ENCODE measurements around the gene GID8. TPM values are rescaled to one million over a fixed set of nuclear protein-coding genes. Genes with fewer than 3 reads are reported as not detected.

GID8 gene
- total and polyA plus RNA-seq, 7 donors: 17.4 to 36.5 (median 25.9) TPM

GRCh38 chr20:62910777-62911497, 27.0 kb upstream of the GID8 start:
- Histone ChIP-seq H3K27me3 (no peaks in the 10 kb centered on the region), H3K9me3 (no peaks in the 10 kb centered on the region), H3K27ac (no peak overlapping the region), H3K36me3 (peaks cover 33 to 75% (median 62%) of the 10 kb centered on the region in 4 donors), H3K4me1 (peaks cover 0 to 34% (median 30%) of the 10 kb centered on the region in 4 donors), H3K4me3 (no peak overlapping the region)
- TF ChIP-seq POLR2AphosphoS5 (IDR thresholded peaks at IDR 0.05) (no peak), POLR2A (IDR thresholded peaks at IDR 0.05) (no peak), EP300 (IDR thresholded peaks at IDR 0.05) (no peak), CTCF (IDR thresholded peaks at IDR 0.05) (no peak)
- intact Hi-C loops (cut with DNase I): no loop called here
- DNase-seq: no peak
- 96% methylated on average over 45 of the region's 45 CpGs for WGBS, 2 donors

GRCh38 chr20:62911701-62912280, 26.2 kb upstream of the GID8 start:
- no peak for DNase-seq
- intact Hi-C loops (cut with DNase I): no loop called here
- peaks cover 24 to 67% (median 55%) of the 10 kb centered on the region in 4 donors for H3K36me3 ChIP-seq
- H3K27ac ChIP-seq: no peak overlapping the region
- H3K4me1 ChIP-seq: peaks cover 0 to 43% (median 38%) of the 10 kb centered on the region in 4 donors
- H3K27me3 ChIP-seq: no peaks in the 10 kb centered on the region
- H3K9me3 ChIP-seq: no peaks in the 10 kb centered on the region
- 86 to 89% methylated on average over 10 of the region's 10 CpGs for WGBS, 2 donors
- TF ChIP-seq POLR2AphosphoS5 (IDR thresholded peaks at IDR 0.05): no peak
- no peak for TF ChIP-seq POLR2A (IDR thresholded peaks at IDR 0.05)
- no peak for TF ChIP-seq EP300 (IDR thresholded peaks at IDR 0.05)
- no peak overlapping the region for H3K4me3 ChIP-seq

- Histone ChIP-seq H3K9me3 (no peaks in the 10 kb centered on the region), H3K27ac (no peak overlapping the region), H3K4me3 (no peak overlapping the region), H3K27me3 (no peaks in the 10 kb centered on the region), H3K4me1 (peaks cover 0 to 56% (median 50%) of the 10 kb centered on the region in 4 donors), H3K36me3 (peaks cover 19 to 53% (median 41%) of the 10 kb centered on the region in 4 donors)
- no peak for DNase-seq
- TF ChIP-seq POLR2A (IDR thresholded peaks at IDR 0.05): no peak
- TF ChIP-seq EP300 (IDR thresholded peaks at IDR 0.05): no peak
- TF ChIP-seq POLR2AphosphoS5 (IDR thresholded peaks at IDR 0.05): no peak
- TF ChIP-seq CTCF (IDR thresholded peaks at IDR 0.05): no peak
- 76 to 87% methylated on average over 7 of the region's 7 CpGs for WGBS, 2 donors
- intact Hi-C loops (cut with DNase I): no loop called here
These were observed 24.8 kb upstream of the GID8 start for GRCh38 chr20:62913043-62913630.

- Histone ChIP-seq H3K9me3 (no peaks in the 10 kb centered on the region), H3K27ac (peak overlapping the region in 2 of 4 donors; percentile 22 to 40), H3K4me1 (peaks cover 0 to 69% (median 63%) of the 10 kb centered on the region in 4 donors), H3K4me3 (no peak overlapping the region), H3K36me3 (peaks cover 12 to 40% (median 29%) of the 10 kb centered on the region in 4 donors), H3K27me3 (no peaks in the 10 kb centered on the region)
- 85 to 89% methylated on average over 9 of the region's 9 CpGs for WGBS, 2 donors
- DNase-seq: no peak
- TF ChIP-seq POLR2AphosphoS5 (IDR thresholded peaks at IDR 0.05) (no peak), POLR2A (IDR thresholded peaks at IDR 0.05) (no peak), CTCF (IDR thresholded peaks at IDR 0.05) (no peak), EP300 (IDR thresholded peaks at IDR 0.05) (no peak)
- intact Hi-C loops (cut with DNase I): no loop called here
These were observed 23.5 kb upstream of the GID8 start for GRCh38 chr20:62914436-62914835.

- no peak for TF ChIP-seq POLR2A (IDR thresholded peaks at IDR 0.05)
- no peak for TF ChIP-seq POLR2AphosphoS5 (IDR thresholded peaks at IDR 0.05)
- no peak for TF ChIP-seq EP300 (IDR thresholded peaks at IDR 0.05)
- TF ChIP-seq CTCF (IDR thresholded peaks at IDR 0.05): no peak
- 23 to 41% methylated on average over 8 of the region's 8 CpGs for WGBS, 2 donors
- H3K9me3 ChIP-seq: no peaks in the 10 kb centered on the region
- H3K4me1 ChIP-seq: peaks cover 0 to 75% (median 69%) of the 10 kb centered on the region in 4 donors
- no peak for DNase-seq
- peaks cover 9 to 35% (median 23%) of the 10 kb centered on the region in 4 donors for H3K36me3 ChIP-seq
- H3K4me3 ChIP-seq: peak overlapping the region in 1 of 4 donors; percentile 14
- peak overlapping the region in 2 of 4 donors; percentile 22 to 40 for H3K27ac ChIP-seq
- H3K27me3 ChIP-seq: no peaks in the 10 kb centered on the region
- intact Hi-C loops (cut with DNase I): no loop called here
These were observed 22.9 kb upstream of the GID8 start for GRCh38 chr20:62914970-62915457.
